HEK293 (cell line): Measurements from ENCODE around the gene MRPL54.

Experiments used
- OSR2 ChIP-seq: fragments of 450-650 bp; formaldehyde crosslinking; IDR thresholded peaks from 2 replicates; pipeline ENCODE4 v1.5.1; 2016; ENCODE audit warnings: missing biosample characterization, missing genetic modification characterization
- ZBTB17 ChIP-seq: fragments of 450-650 bp; formaldehyde crosslinking; IDR thresholded peaks from 2 replicates; pipeline ENCODE4 v1.5.1; 2016; ENCODE audit warnings: missing biosample characterization, missing genetic modification characterization

DNA sequence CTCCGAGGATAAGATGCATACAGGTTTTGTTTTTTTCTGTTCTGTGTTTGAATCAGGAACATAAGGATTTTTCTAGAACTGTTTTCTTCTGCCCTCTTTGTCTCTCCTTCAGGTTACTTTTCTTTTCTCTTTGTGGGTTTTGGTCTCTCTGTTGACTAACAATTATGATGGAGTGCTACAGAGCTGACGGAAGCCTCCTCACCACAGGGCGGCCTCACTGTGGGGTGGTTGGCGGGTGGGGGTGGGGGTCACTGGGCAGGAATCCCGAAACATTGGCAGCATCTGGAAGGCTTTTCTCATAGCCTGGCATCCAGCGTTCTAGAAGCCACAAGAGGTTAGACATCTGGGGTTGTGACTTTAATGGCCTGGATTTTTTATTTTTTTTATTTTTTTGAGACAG lies 35.7 kb downstream of the MRPL54 start:
- TF ChIP-seq ZBTB17: no peak
- TF ChIP-seq OSR2: no peak
